HG03159 (cell line): ENCODE data around the gene PSG2.
"Not testable (repeated sequence)": the region's sequence is repeated elsewhere in the genome, so short reads cannot be mapped to it uniquely, and the experiment has no call there.

Source experiments
- ATAC-seq: cut with Tn5 transposase; IDR thresholded peaks from one replicate; pipeline ENCODE4 v1.9.1; 2021; ENCODE audit warnings: mild to moderate bottlenecking, moderate library complexity; ENCODE audit not compliant: unreplicated experiment

PSG2 gene

DNA sequence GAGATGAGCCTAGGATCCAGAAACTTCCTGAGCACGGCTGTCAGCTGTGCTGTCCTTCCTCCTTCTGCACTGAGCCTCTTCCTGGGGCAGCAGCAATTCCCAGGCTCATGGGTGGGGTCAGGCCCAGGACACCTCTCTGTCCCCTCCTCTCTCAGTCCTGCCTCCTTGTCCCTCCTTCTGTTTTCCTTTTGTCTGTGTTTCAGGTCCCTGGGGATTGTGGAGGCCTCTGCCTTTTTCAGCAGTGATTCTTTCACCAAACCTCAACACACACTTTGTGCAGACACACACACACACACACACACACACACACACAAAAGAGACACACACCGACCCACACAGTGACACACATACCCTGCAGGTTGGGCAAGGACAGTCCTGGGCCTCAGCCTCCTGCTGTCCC is at the start of gene PSG2:
PSG2 (minus strand) TSS at position 101 of the 400 bp plus-strand sequence. CDS start 132 bp downstream, outside the sequence.
- ATAC-seq: not testable (repeated sequence)

DNA sequence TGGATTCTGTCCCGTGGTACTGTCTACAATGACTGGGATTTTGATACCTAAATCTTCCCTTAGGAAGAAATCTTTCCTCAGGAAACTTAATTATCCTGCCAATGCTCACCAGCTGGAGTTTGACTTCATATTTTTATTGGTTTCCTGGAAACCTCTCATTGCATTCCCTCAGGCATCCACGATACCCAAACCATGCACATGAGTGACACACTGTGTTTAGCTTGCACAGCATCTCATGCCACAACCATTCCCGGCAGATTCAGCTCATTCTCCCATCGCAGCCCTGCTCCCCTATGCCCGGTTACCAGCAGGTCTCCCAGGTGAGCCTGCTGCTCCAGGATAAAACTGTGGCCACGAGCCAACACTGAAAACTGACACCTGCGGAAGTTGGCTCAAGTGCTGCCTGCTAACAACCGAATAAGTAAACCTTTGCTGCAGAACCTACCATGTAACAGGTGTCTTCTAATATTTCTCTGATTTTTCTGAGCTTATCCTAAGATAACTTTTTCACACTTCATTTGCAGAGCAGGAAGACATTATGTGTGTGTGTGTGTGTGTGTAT is 48.9 kb upstream of the PSG2 start:
- ATAC-seq: not testable (repeated sequence)

DNA sequence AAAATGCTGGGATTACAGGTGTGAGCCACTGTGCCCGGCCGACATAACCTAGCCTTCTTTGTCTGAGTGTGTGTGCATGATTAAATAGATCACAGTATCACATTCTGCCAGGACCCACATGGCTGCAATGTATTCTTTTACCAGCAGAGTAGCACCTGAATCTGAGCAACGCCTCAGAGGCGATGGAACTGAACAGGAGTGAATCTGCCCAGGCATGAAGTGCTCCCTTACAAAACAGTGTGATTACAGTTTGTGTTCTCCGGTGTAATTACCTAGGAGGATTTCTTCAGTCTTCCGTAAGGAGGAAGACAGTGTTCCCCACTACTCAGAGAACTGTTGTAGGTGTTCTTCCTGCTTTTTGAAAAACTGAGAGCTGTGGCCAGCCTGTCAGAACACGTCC is 46.7 kb upstream of the PSG2 start:
- ATAC-seq: not testable (repeated sequence)

DNA sequence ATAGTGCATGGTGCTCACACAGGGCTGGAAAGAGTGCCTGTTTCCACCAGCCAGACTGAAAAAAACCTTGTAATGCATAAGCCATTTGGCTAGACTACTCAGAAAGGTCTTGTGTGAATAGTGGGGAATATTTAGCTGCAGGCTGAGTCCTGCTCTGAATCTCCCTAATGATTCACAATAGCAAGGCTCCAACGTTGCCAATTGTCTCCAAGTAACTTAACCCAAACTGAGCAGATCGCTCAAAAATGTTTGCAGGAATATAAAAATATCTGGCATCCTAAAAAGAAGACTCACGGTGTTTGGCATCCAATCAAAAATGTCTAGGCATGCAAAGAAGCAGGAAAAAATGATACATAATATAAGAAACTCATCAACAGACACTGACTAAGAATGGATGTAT is 44.8 kb upstream of the PSG2 start:
- not testable (repeated sequence) for ATAC-seq

DNA sequence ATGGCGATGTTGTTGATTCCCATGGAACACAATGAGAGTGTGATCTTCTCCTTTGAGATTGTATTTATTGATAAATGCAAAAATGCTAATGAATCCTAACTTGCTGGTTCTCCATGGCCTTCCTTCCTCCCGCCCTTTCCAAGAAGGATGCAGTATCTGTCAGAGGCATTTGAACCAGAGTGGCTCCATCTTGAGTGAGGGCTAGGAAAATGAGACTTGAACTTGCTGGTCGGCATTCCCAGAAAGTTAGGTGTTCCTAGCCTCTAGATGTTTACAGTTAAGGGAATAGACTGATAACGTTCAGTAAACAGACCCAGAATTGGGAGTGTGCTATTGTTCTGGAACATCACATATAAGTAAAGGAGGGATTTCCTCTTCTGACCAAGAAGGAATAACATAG is 44.2 kb upstream of the PSG2 start:
- ATAC-seq: no peak

DNA sequence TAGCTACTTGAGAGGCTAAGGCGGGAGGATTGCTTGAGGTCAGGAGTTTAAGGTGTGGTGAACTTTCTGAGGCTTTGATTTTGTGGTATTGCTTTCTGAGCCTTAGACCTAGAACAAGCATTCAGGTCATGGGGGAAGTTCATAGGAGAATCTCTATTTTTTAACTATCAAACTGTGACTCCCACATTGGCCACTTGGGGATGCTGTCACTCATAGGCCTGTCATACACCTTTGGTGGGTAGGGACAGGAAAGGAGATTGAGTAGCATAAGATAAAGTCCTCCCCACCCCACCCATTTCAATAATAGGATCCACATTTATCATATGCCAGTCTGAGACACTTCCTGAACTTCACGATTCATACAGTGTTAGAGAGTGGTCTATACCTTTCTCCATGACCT is 41.9 kb upstream of the PSG2 start:
- ATAC-seq: no peak

DNA sequence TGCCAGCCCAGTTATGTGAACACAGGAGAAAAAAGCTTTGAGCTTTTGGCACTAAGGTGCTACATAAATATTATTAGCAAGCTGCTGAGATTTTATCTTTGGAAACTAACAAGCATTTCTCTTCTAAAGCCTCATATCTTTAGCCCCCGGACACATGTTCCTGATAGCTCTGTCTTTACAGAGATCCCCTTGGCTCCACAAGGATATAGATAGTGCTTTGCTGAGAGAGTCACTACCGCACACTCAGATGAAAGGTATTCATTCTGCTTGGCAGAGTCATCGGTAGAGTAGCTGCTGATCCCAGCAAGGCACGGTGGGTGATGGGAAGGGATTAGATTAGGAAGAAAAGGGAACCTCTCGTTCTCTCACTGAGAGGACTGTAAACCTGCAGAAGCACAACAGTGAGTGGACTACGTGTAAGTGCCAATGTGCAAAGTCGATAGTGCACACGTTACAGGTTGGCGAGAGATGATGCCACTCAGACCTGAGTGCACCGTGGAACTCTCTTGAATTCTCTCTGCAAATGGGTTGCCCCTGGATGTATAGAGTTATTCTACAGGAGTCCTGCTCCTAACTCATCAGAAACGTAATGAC is 38.0 kb upstream of the PSG2 start:
- not testable (repeated sequence) for ATAC-seq

DNA sequence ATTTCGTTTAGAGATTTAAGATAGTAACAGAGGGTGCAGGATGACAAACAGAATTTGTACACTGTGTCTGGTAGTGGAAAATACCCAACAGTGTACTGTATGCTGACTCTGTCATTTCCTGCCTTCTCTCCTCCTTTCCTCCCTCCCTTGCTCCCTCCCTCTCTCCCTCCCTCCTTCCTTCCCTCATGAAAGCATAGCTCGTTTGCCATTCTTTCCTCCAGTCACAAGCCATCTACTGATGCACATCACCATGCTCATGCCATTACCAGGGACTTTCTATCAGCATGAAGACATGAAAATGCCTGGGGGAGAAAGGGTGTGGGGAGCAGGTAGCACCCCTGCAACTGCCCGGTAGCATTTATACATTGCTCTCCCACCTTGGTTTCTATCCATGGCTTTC is 37.0 kb upstream of the PSG2 start:
- ATAC-seq: not testable (repeated sequence)

DNA sequence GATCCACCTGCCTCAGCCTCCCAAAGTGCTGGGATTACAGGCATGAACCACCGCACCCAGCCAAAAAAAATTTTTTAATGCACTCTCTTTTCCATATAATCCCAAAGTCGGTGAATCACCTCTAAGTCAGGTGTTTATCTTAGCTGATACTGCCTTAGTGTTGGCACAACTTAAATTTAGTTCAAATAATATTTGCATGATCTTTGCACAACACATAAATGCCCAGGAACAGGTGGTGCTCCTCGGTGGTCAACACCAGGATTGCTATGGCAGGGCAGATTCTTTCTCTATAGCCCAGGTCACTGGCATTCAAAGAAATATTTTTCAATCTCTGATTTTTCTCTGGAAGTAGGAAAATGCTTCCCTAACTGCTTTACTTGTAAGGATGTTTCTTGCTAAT is 33.9 kb upstream of the PSG2 start:
- ATAC-seq: not testable (repeated sequence)

DNA sequence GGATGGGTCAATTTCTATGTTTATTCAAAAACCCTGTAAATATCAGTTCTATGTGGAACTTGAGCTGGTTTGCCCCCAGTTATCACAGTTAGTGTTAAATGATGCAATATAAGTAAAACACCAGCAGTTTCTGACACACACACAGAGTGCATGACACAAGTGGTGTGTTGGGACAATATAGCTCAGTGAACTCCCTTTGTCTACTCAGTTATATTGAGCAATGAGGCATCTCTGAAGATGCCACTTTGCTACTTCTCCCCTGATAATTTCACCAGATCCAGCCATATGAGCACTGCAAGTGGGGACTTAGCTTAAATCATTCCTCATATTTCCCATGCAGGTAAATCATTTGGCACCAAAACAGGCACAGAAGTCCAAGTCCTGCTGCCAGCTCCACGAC is 33.0 kb upstream of the PSG2 start:
- not testable (repeated sequence) for ATAC-seq

DNA sequence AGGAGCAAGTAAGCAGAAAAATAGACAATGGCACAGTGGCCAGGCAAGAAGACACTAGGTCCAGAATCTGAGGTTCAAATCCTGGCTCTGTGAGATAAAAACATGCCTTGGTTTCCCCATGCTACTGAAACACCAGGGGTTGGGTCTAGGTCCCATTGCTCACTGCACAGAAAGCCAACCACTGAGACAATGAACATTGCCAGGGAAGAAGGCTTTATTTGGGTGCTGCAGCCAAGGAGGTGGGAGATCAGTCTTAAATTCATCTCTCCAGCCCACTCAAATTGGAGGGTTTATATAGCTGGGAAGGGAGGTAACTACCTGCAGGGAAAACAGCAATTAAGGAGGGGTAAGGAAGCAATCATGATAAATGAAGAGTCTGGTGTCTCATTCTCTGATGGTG is 32.6 kb upstream of the PSG2 start:
- ATAC-seq: not testable (repeated sequence)

DNA sequence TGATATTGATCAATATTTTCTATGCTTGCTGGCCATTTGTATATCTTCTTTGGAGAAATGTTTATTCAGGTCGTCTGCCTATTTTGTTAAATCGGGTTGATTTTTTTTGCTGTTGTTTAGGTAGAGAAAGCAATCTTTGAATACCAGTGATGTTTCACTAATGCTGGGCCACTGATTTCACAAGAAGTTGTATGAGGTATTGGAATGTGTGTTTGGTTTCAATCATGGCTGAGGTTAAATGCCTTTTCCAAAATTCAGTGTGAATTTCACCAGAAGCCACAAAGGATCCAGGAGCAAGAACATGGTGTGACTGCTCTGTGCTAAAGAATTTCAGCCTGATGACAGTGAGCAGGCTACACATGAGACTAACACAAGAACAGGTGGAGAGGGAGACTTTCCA is 32.1 kb upstream of the PSG2 start:
- ATAC-seq: not testable (repeated sequence)

DNA sequence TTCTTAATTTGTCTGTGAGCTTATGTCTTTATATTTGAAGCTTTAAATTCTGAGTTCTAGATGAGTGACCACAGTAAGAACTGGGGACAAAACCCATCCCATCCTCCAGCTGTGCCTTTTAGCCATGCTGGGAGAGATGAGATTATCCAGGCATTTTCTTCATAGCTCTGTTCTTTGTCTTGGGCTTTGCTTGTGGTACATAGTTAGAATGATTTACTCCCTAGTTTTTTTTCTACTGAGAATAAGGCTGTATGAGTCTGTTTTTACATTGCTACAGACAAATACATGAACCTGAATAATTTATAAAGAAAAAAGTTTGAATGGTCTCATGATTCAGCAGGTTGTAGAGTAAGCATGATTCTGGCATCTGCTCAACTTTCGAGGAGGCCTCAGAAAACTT is 24.9 kb upstream of the PSG2 start:
- not testable (repeated sequence) for ATAC-seq

DNA sequence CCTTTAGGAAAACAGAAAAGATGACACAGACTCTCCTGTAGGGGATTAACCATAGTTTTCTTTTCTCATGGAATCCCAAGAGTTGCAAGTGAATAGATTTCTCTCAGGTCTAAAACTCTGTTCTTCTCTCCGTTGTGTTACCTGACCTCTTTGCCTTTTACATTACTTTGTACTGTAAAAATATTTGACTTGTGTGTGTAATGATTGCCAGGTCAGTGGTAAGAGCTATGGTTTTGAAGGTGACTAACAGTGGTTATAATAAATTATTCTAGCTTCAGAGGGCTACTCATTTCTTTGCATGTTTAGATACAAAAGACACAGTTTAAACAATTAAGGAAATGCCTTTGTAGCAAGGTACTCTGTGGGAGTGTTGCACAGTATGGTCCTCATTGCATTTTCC is 23.0 kb upstream of the PSG2 start:
- ATAC-seq: no peak

DNA sequence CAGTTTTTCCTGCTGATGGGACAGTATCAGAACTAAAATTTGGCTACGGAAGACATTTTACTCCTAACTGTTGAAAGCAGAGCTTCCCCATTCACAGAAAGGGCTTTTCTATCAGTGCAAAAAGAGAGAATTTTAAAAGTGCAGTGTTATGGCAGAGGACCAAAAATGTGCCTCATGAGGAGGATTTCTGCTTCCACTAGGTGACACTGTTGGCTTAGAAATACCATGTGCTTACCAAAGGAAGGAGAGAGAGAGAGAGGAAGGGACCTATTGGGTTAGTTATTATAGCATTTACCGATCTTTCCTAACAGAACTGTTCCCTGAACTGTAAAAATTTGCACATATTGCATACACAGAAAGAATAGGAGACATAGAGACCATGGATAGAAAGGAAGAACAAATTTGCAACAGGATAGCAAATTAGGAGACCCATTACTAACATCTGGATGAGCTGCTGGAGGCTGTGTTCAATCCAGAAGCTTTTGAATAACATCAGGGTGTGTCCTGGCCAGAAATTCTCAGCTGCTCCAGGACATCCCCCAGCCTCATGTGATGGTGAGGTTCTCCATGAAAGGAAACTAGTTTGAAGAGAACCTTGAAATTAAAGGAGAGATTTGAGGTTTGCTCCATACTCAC is 21.8 kb upstream of the PSG2 start:
- not testable (repeated sequence) for ATAC-seq

DNA sequence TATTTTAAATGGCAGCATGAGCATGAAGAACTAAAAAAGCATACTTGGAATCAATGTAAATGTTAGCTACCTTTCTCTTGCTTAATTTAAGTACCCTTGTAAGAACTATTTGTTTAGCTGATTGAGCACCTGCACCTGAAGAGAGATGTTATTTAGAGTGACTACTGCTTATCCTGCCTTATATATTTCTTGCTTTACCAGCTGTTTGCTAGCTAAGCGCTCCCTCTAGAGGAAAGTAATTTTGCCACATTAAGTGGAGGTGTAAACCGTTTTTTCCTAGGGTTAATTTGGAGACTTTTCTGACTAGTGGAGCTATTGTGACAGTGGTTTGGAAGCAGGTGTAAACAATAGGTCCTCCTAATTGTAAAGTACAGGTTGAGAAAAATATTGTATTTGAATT is 19.4 kb upstream of the PSG2 start:
- ATAC-seq: no peak

DNA sequence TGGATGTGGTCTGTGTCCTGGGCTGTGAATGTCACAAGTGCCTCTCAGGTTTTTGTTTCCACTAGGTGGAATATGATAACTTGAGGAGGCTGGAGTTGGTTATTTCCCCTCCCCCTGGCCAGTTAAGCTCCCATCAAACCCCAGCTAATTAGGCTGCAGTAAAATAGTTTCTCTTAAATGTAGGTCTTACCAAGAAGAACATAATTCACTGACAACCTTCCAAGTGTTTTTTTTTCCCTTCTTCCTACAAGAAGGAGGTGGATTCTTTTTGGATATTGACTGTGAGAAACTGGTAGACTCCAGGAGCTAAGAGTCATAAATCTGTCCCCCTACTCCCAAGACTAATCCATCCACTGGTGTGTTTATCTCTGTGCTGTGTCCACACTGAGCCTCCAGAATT is 15.9 kb upstream of the PSG2 start:
- not testable (repeated sequence) for ATAC-seq

DNA sequence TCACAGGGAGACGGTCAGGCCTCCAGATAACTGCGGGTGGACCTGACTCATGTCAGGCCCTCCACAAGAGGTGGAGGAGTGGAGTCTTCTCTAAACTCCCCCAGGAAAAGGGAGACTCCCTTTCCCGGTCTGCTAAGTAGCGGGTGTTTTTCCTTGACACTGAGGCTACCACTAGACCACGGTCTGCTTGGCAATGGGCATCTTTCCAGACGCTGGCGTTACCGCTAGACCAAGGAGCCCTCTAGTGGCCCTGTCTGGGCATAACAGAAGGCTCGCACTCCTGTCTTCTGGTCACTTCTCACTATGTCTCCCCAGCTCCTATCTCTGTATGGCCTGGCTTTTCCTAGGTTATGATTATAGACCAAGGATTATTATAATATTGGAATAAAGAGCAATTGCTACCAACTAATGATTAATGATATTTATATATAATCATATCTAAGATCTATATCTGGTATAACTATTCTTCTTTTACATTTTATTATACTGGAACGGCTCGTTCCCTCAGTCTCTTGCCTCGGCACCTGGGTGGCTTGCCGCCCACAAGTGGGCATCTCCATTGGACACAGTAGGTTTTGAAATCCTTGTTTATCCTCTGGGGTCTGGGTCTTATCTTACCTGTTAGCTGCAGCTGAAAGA is 5.3 kb upstream of the PSG2 start:
- not testable (repeated sequence) for ATAC-seq

DNA sequence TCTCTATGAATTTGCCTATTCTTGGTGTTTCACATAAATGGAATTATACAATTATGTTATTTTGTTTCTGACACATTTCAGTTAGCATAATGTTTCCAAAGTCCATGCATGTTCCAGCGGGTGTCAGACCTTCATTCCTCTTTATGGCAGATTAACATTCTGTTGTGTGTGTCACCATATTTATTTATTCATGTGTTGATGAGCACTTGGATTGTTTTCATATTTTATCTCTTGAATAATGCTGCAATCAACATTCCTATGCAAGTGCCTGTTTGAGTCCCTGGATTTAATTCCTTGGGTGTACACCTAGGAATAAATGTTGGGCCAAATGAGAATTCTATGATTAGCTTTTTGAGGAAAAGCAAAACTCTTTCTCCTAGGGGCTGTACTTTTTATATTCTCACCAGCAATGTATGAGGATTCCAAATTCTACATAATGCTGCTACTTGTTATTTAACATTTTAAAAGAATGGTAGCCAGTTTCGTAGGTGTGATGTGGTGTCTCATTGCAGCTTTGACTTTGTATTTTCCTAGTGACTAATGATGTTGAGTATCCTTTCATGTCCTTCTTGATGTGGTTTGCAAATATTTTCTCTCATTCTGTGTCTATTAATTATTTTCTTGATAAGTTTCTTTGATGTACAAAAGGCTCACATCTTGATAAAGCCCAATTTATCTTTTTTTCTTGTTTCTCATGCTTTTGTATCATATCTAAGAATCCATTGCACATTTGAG is 3.5 kb upstream of the PSG2 start:
- ATAC-seq: not testable (repeated sequence)

DNA sequence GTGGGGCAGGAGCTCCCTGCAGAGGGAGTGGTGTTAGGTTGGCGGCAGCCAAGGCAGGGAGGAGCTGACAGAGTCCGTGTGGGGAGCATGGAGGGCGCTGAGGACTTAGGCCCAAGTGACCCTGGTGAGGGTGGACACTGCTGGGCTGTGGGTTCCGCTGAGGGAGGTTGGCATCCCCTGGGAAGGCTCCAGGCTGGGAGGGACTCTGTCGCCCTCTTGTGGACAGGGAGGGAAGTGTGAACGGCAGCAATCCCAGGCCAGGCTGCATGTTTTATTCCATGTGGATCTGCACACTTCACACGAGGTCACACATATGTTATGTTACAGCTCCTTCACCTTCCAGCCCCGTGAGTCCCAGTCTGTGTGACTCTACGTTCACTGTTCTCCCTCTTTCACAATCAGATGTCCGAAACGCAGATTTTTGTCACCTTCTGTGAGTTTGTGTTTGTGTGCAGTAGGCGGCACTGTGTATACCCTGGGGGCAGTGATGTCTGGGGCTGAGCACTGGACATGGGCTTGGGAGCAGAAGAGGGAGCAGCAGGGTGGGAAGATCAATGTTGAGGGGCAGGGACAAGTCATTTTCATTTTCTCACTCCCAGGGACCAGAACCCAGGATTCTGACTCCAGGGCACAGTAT is 1.8 kb upstream of the PSG2 start:
- not testable (repeated sequence) for ATAC-seq

DNA sequence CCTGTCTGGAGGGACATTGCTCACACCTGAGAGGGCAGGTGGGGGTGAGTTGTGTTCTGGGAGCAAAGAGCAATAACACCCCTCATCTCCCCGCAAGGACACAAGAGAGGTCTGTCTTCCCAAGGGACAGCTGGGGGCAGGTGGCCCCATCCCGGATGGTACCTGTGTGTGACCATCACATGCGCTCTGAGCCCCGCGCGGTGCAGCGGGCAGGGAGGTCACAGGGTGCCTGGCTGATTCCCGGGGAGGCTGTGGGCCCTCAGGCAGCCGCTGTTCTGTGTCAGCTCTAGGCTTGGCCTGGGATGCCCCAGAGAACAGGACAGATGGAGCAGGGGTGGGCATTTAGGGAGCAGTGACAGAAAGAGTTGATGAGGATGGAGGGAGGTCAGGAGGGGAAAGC is 1.2 kb upstream of the PSG2 start:
- ATAC-seq: not testable (repeated sequence)
